Thoracic aorta (tissue), 2 donors: ENCODE measurements around the gene PTPRN2. TPM values are rescaled to one million over a fixed set of nuclear protein-coding genes. Genes with fewer than 3 reads are reported as not detected.

Source experiments
- ATAC-seq: fragments of 150-250 bp; one replicate; pipeline ENCODE4 v1.8.0; 2017; ENCODE audit warnings: low read depth; ENCODE audit not compliant: insufficient number of reproducible peaks, low FRiP score
- DNase-seq: peaks from one replicate; pipeline ENCODE4 v3.0.0-alpha.2; 2020; ENCODE audit warnings: low spot score
- H3K27ac ChIP-seq, 2 donors: fragments of 200-600 bp; sonication (generic); 1 replicate in 1 of 2; 2 replicates in 1 of 2; pipeline ENCODE4 v1.5.1; 2016; ENCODE audit warnings: mild to moderate bottlenecking in 2 of 2, moderate library complexity in 2 of 2
- H3K27me3 ChIP-seq: fragments of 200-600 bp; sonication (generic); replicated peaks from 2 replicates; pipeline ENCODE4 v1.6.0; 2016; ENCODE audit warnings: mild to moderate bottlenecking; ENCODE audit not compliant: insufficient read depth
- H3K36me3 ChIP-seq: fragments of 200-600 bp; sonication (generic); one replicate; pipeline ENCODE4 v1.5.1; 2016
- H3K4me1 ChIP-seq, 2 donors: fragments of 200-600 bp; sonication (generic); 1 replicate in 1 of 2; 2 replicates in 1 of 2; pipeline versions ENCODE4 v1.5.1 to v1.6.0; 2016; ENCODE audit warnings: low read depth in 2 of 2, mild to moderate bottlenecking in 1 of 2; ENCODE audit not compliant: control insufficient read depth in 1 of 2
- H3K4me3 ChIP-seq: fragments of 200-600 bp; sonication (generic); 2 replicates; pipeline ENCODE4 v1.5.1; 2016; ENCODE audit warnings: mild to moderate bottlenecking
- H3K9me3 ChIP-seq: fragments of 200-600 bp; sonication (generic); 2 replicates; pipeline ENCODE4 v1.5.1; 2016
- CTCF ChIP-seq: fragments of 200-600 bp; sonication (generic); IDR thresholded peaks from one replicate; pipeline ENCODE4 v1.5.1; 2019; ENCODE audit warnings: antibody characterized with exemption
- total RNA-seq, 2 donors: library from RNA; depleted of rRNA; stranded (reverse); fragments of >200 nt; gene quantifications; one replicate each; pipeline versions ENCODE4 v1.1.0 to v1.2.3, GENCODE V29; 2016

Gene PTPRN2
- total RNA-seq, 2 donors from 2014 or later, result 2.2 to 3.1 TPM

GRCh38 chr7:158595068-158595467 is 7.4 kb upstream of the PTPRN2 start:
- Histone ChIP-seq H3K4me1 (no peaks in the 10 kb centered on the region), H3K4me3 (no peak overlapping the region), H3K27ac (no peak overlapping the region), H3K36me3 (no peaks in the 10 kb centered on the region), H3K27me3 (no peaks in the 10 kb centered on the region), H3K9me3 (no peaks in the 10 kb centered on the region)
- ATAC-seq (no peak), DNase-seq (no peak)
- TF ChIP-seq CTCF, result no peak

- Histone ChIP-seq H3K27ac (no peak overlapping the region), H3K9me3 (no peaks in the 10 kb centered on the region), H3K36me3 (no peaks in the 10 kb centered on the region), H3K4me1 (peaks cover 0 to 6% of the 10 kb centered on the region in 2 donors), H3K27me3 (no peaks in the 10 kb centered on the region), H3K4me3 (no peak overlapping the region)
- no peak for ATAC-seq
- no peak for TF ChIP-seq CTCF
- DNase-seq, result no peak
These were observed 4.9 kb upstream of the PTPRN2 start for GRCh38 chr7:158592541-158592940.

GRCh38 chr7:158591944-158592343 is 4.3 kb upstream of the PTPRN2 start:
- Histone ChIP-seq H3K4me1 (peaks cover 0 to 6% of the 10 kb centered on the region in 2 donors), H3K36me3 (no peaks in the 10 kb centered on the region), H3K4me3 (no peak overlapping the region), H3K27ac (no peak overlapping the region), H3K9me3 (no peaks in the 10 kb centered on the region), H3K27me3 (no peaks in the 10 kb centered on the region)
- TF ChIP-seq CTCF, result no peak
- ATAC-seq, result no peak
- no peak for DNase-seq

- H3K4me1 ChIP-seq, result peaks cover 13 to 20% of the 10 kb centered on the region in 2 donors
- no peak overlapping the region for H3K27ac ChIP-seq
- H3K4me3 ChIP-seq, result no peak overlapping the region
- no peaks in the 10 kb centered on the region for H3K27me3 ChIP-seq
- no peak for TF ChIP-seq CTCF
- DNase-seq (no peak), ATAC-seq (no peak)
- H3K36me3 ChIP-seq, result no peaks in the 10 kb centered on the region
- H3K9me3 ChIP-seq, result no peaks in the 10 kb centered on the region
These were observed 2.5 kb upstream of the PTPRN2 start for GRCh38 chr7:158590181-158590530.

GRCh38 chr7:158589653-158590052 is 2.0 kb upstream of the PTPRN2 start:
- ATAC-seq (no peak), DNase-seq (no peak)
- no peaks in the 10 kb centered on the region for H3K36me3 ChIP-seq
- no peak overlapping the region for H3K27ac ChIP-seq
- H3K27me3 ChIP-seq, result no peaks in the 10 kb centered on the region
- no peak for TF ChIP-seq CTCF
- no peaks in the 10 kb centered on the region for H3K9me3 ChIP-seq
- H3K4me1 ChIP-seq, result peaks cover 13 to 20% of the 10 kb centered on the region in 2 donors
- H3K4me3 ChIP-seq, result no peak overlapping the region
